Measurements from ENCODE around the gene HCN2. TPM values are rescaled to one million over a fixed set of nuclear protein-coding genes. Genes with fewer than 3 reads are reported as not detected.
A peak's percentile ranks its signal among the peaks of the same experiment; 100 is the strongest.

HCN2 gene
- total and polyA plus RNA-seq, 9 of the 15 experiments (the other 6 are each of a cell fraction or from before 2014, with no cell fraction given), result 0.29 to 4.2 (median 0.82) TPM; not detected in 2

- TF ChIP-seq CHD2 (IDR thresholded peaks at IDR 0.05; ENCODE audit: low read depth, low read length) (peak; percentile 64), DEAF1 (CRISPR knock-in tag; IDR thresholded peaks at IDR 0.05) (no peak), NR2F6 (CRISPR knock-in tag; IDR thresholded peaks at IDR 0.05) (no peak), TCF15 (CRISPR knock-in tag; IDR thresholded peaks at IDR 0.05) (no peak), NBN (IDR thresholded peaks at IDR 0.05; ENCODE audit: low read depth) (peak; percentile 59; the same call in 1 of the 2 replicates), TAF9B (IDR thresholded peaks at IDR 0.05; ENCODE audit: partially characterized antibody) (no peak), MAX (CRISPR knock-in tag; IDR thresholded peaks at IDR 0.05) (peak; percentile 85), ZNF165 (CRISPR knock-in tag; IDR thresholded peaks at IDR 0.05; ENCODE audit: borderline replicate concordance) (no peak), DDX20 (tag; IDR thresholded peaks at IDR 0.05; ENCODE audit: low read depth) (no peak), NR1H2 (CRISPR knock-in tag; IDR thresholded peaks at IDR 0.05) (no peak), MTF1 (CRISPR knock-in tag; IDR thresholded peaks at IDR 0.05; ENCODE audit: borderline replicate concordance) (no peak), ZNF696 (CRISPR knock-in tag; conservative IDR thresholded peaks at IDR 0.05) (no peak), MTA3 (IDR thresholded peaks at IDR 0.05; ENCODE audit: borderline replicate concordance) (peak; percentile 97), TRIM24 (IDR thresholded peaks at IDR 0.05) (0 out of 4 replicates have a peak, but pooled peaks of 1 of the 2 experiments have one; percentile 8), KDM2B (CRISPR knock-in tag; IDR thresholded peaks at IDR 0.05) (0 out of 2 replicates have a peak, but pooled peaks have one; percentile 70), ZNF318 (IDR thresholded peaks at IDR 0.05; ENCODE audit: borderline replicate concordance in 1 of 2, low read depth in 1 of 2) (no peak)
Observed at GRCh38 chr19:572140-572742, 17.4 kb upstream of the HCN2 start, which contains the start of gene BSG (continued).
